NCI-H69 (cell line): ENCODE results near the gene PRDM16.

Experiments
- DNase-seq: peaks from one replicate; lab custom pipeline; 2025; lab: John Stamatoyannopoulos, UW

The PRDM16 gene

GRCh38 chr1:3463408-3463863, 394.4 kb downstream of the PRDM16 start:
- DNase-seq, result no peak

GRCh38 chr1:3463891-3464648, 395.1 kb downstream of the PRDM16 start:
- no peak for DNase-seq

GRCh38 chr1:3464649-3465025, 395.6 kb downstream of the PRDM16 start:
- no peak for DNase-seq

- DNase-seq, result no peak
Observed at GRCh38 chr1:3465091-3465934, 396.3 kb downstream of the PRDM16 start.

GRCh38 chr1:3465935-3466321, 396.9 kb downstream of the PRDM16 start:
- DNase-seq, result no peak

GRCh38 chr1:3466366-3467075, 397.5 kb downstream of the PRDM16 start:
- no peak for DNase-seq

GRCh38 chr1:3467096-3468036, 398.4 kb downstream of the PRDM16 start:
- no peak for DNase-seq

GRCh38 chr1:3468236-3469103, 399.5 kb downstream of the PRDM16 start:
- DNase-seq, result no peak

GRCh38 chr1:3469104-3469848, 400.3 kb downstream of the PRDM16 start:
- DNase-seq, result no peak

GRCh38 chr1:3469849-3470649, 401.0 kb downstream of the PRDM16 start:
- no peak for DNase-seq

- DNase-seq, result no peak
Observed at GRCh38 chr1:3470650-3471355, 401.8 kb downstream of the PRDM16 start.

- peak; percentile 59 for DNase-seq
Observed at GRCh38 chr1:3471356-3472087, 402.5 kb downstream of the PRDM16 start.

- DNase-seq, result no peak
Observed at GRCh38 chr1:3472088-3472850, 403.3 kb downstream of the PRDM16 start.

- no peak for DNase-seq
Observed at GRCh38 chr1:3472906-3473305, 403.9 kb downstream of the PRDM16 start.

GRCh38 chr1:3473381-3473844, 404.4 kb downstream of the PRDM16 start:
- DNase-seq, result no peak

GRCh38 chr1:3474016-3474415, 405.0 kb downstream of the PRDM16 start:
- no peak for DNase-seq

- no peak for DNase-seq
Observed at GRCh38 chr1:3474421-3474820, 405.4 kb downstream of the PRDM16 start.
